HG03039 (cell line): ENCODE data around the gene MLF2.
"Not testable (repeated sequence)": the region's sequence is repeated elsewhere in the genome, so short reads cannot be mapped to it uniquely, and the experiment has no call there.

ENCODE experiments used
- ATAC-seq: cut with Tn5 transposase; IDR thresholded peaks from one replicate; pipeline ENCODE4 v1.9.1; 2021; ENCODE audit warnings: mild to moderate bottlenecking, moderate library complexity; ENCODE audit not compliant: unreplicated experiment

Gene MLF2

DNA sequence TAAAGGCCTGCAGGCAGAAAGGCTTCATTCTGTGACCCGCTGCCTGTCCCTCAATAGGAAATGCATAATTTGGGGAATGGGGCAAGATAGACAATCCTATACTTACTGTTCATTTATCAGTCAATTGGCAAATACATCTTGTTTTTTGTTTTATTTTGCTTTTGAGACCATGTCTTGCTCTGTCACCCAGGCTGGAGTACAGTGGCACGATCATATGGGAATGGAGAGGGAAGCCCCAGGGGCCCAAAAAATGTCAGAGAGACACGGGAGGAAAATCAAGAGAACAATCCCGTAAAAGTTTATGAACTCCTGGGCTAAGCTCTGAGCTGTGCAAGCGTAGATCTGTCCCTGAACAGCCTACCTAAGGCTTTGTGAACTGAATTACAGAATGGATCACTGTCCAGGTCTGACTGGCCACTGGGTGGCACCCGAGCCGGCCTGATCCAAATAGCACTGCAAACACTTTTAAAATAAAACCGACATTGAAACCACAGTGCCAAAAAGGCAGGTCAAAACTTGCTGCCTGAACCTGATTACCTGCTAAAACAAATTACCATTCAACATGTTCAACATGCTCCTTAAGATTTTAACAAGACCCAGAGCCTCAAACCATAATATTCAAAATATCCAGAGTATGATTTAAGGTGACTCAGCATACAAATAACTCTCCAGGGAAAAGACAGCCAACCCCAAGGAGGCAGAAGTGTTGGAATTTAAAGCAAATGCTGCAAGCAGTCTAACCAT lies 17.3 kb downstream of the MLF2 start:
- no peak for ATAC-seq

DNA sequence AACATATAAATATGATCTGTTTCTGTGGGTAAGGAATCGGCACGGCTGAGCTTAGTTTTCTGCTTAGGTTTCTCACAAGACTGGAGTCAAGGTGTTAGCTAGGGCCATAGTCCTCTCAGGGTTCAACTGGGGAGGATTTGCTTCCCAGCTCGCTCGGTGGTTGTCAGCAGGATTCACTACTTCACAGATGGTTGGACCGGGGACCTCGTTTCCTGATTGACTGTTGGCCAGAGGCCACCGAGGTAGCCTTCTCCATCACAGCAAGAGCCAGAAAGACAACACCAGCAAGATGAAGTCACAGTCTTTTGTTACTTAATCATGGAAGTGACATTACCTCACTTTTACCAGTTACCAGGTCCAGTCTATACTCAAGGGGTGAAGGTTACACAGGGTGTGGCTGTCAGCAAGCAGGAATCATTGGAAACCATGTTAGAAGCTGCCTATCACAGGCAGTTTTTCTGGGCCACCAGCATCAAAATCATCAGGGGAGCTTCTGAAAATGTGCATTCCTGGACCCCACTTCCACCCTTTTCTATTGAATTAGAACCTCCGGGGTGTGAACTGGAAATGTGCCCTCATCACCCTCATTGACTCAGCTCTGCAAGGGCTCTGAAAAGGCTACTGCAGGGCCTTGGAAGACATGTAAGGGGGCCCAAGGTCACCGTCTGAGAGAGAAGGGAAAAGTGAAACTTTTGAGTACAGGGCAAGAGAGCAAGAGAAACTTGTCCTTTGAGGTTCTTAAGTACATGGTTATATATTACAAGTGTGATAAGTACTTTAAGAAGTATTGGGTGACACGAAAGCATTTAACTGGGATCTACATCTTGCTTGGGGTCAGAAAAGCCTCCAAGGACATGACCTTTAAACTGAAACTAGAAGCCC lies 18.2 kb downstream of the MLF2 start:
- ATAC-seq: no peak

DNA sequence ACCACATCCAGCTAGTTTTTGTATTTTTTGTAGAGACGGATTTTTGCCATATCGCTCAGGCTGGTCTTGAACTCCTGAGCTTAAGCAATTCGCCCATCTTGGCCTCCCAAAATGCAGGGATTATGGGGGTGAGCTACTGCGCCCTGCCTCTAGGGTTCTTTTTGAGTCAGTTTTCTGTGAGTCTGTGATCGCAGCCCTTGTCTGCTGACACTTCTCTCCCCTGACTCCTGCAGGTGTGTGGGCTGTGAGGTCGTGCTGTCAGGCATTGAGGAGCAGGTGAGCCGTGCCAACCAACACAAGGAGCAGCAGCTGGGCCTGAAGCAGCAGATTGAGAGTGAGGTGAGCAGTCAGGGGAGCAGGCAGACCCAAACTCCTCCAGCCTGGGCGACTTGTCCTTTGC lies 22.8 kb downstream of the MLF2 start:
- no peak for ATAC-seq

DNA sequence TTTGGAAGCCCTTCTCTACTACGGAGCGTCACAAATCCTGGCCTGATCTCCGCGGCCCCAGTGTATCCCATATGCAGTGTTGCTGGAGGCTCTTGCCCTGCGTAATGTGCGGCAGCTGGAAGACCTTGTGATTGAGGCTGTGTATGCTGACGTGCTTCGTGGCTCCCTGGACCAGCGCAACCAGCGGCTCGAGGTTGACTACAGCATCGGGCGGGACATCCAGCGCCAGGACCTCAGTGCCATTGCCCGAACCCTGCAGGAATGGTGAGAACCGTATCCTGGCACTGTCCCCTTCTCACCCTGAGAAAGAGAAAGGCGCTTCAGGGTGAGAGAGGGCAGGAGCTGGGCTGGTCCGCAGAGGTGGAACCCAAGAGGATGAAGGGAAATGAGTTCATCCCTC lies 23.8 kb downstream of the MLF2 start:
- no peak for ATAC-seq

DNA sequence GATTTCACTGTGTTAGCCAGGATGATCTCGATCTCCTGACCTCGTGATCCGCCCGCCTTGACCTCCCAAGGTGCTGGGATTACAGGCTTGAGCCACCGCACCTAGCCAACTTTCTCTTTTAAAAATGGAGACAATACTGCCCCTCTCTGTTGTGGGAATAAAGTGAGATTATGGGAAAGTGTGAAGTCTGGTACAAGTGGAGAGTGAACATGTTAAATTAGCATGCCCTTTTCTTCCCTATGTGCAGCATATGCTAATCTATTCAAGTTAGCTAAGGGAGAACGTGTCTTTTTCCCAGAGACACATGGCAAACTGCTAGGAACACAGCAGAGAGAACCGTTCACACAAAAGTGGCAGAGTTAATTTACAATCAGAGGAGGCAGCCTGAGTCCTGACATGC lies 27.6 kb downstream of the MLF2 start:
- no peak for ATAC-seq

DNA sequence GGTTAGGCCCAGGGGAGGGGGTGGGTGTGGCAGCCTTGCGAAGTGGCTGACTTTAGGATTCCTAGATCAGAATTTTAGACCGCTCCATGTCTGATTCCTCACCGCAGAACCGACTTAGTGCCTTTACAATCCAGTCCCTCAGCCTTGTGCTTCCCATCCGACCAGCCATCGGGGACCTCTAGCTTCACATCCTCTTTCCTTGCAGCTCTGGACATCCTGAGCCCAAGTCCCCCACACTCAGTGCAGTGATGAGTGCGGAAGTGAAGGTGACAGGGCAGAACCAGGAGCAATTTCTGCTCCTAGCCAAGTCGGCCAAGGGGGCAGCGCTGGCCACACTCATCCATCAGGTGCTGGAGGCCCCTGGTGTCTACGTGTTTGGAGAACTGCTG lies 28.5 kb downstream of the MLF2 start:
- ATAC-seq: peak; percentile 8

DNA sequence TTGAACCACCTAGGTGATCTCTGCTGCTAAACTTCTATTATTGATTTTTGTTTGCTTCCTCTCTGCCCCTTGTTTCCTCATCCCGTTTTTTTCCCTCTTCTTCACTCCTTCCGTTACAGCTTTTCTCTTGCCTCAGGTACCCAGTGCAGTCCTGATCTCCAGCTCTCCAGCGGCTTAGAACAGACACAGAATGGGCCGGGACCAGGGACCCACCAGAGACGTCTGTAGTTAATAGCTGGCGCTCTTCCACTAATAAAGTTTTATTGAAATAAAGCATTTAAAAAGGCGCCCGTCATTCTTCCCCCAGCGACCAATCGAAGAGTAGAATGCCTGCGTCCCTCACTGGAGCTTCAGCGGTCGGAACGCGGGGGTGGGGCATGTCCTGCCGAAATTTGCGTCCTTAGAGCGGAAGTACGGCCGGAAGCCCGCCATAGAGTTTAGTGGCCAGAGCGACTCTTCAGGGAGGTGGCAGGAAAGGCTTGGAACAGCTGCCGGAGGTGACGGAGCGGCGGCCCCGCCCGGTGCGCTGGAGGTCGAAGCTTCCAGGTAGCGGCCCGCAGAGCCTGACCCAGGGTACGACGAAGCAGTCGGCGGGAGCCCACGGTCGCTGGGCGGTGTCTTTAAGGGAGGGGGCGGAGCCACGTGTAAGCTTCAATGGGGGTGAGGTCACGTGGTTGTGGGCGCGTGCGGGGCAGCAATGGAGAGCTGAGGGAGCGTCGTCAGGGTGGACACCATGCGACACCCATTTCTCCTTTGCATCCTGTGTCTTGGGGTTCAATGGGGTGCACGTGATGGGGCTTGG lies 29.1 kb downstream of the MLF2 start, which contains the start of gene COPS7A:
TSS of gene COPS7A (plus strand) at position 440 of the 802 bp plus-strand sequence. CDS start 611 bp downstream, outside the sequence.
- peak; percentile 91 for ATAC-seq

DNA sequence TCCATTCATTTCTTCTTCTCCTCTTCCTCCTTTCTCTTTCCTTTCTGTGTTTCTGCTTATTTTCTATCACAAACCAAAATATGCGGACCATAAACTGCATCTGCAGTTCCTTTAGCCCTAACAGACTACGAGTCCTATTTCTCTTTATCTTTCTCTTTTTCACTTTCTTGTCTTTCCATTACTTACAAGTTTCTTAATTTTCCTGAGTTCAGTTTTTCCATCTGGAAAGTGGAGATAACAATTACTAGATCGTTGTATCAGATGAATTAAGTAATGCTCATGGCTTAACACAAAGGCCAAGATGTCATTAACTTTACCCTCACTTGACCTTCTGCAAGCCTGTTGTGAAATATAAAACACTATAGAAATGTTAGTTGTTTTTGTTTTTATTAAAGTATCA lies 30.1 kb downstream of the MLF2 start:
- no peak for ATAC-seq

DNA sequence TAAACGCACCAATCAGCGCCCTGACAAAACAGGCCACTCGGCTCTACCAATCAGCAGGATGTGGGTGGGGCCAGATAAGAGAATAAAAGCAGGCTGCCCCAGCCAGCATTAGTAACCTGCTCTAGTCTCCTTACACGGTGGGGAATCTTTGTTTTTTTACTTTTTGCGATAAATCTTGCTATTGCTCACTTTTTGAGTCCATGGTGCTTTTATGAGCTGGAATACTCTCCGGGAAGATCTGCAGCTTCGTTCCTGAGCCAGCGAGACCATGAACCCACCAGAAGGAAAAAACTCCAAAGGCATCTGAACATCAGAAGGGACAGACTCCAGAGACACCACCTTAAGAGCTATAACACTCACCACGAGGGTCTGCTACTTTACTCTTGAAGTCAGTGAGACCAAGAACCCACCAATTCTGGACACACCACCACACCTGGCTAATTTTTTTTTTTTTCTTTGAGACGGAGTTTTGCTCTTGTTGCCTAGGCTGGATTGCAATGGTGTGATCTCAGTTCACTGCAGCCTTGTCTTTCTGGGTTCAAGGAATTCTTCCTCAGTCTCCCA lies 36.0 kb downstream of the MLF2 start:
- ATAC-seq: no peak

DNA sequence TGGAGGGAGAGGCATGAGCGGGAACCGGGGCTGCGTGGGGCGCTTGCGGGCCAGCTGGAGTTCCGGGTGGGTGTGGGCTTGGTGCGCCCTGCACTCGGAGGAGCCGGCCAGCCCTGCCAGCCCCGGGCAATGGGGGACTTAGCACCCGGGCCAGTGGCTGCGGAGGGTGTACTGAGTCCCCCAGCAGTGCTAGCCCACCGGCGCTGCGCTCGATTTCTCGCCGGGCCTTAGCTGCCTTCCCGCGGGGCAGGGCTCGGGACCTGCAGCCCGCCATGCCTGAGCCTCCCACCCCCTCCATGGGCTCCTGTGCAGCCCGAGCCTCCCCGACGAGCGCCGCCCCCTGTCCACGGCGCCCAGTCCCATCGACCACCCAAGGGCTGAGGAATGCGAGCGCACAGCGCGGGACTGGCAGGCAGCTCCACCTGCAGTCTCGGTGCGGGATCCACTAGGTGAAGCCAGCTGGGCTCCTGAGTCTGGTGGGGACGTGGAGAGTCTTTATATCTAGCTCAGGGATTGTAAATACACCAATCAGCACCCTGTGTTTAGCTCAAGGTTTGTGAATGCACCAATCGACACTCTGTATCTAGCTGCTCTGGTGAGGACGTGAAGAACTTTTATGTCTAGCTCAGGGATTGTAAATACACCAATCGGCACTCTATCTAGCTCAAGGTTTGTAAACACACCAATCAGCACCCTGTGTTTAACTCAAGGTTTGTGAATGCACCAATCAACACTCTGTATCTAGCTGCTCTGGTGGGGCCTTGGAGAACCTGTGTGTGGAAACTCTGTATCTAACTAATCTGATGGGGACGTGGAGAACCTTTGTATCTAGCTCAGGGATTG lies 36.7 kb downstream of the MLF2 start:
- ATAC-seq: not testable (repeated sequence)

DNA sequence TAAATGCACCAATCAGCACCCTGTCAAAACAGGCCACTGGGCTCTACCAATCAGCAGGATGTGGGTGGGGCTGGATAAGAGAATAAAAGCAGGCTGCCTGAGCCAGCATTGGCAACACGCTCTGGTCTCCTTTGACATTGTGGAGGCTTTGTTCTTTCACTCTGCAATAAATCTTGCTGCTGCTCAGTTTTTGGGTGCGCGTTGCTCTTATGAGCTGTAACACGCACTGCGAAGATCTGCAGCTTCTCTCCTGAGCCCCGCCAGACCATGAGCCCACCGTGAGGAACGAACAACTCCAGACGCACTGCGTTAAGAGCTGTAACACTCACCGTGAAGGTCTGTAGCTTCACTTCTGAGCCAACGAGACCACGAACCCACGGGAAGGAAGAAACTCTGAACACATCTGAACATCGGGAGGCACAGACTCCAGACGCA lies 44.0 kb downstream of the MLF2 start:
- no peak for ATAC-seq

DNA sequence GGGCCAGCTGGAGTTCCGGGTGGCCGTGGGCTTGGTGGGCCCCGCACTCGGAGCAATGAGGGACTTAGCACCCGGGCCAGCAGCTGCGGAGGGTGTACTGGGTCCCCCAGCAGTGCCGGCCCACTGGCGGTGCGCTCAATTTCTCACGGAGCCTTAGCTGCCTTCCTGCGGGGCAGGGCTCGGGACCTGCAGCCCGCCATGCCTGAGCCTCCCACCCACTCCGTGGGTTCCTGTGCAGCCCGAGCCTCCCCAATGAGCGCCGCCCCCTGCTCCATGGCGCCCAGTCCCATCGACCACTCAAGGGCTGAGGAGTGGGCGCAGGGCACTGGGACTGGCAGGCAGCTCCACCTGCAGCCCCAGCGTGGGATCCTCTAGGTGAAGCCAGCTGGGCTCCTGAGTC lies 44.6 kb downstream of the MLF2 start:
- not testable (repeated sequence) for ATAC-seq

DNA sequence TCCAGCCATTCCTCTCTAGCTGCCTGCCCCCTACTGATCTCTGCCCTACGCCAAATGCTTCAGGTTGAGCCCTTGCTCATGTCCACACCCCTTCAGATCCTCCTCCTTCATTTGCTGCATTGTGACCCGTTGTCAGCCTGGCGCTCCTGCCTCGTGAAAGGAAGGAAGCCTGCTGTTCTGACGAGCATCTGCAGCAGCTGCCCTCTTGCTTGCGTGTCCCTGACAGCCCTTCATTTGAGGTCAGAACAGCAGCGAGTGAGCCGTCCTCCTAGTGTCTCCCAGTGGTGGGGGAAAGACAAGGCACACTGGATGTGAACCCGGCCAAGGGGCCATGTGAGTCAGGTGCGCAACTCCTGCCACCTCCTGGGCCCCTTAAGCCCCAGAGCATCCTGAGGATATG lies 49.3 kb downstream of the MLF2 start:
- ATAC-seq: no peak

DNA sequence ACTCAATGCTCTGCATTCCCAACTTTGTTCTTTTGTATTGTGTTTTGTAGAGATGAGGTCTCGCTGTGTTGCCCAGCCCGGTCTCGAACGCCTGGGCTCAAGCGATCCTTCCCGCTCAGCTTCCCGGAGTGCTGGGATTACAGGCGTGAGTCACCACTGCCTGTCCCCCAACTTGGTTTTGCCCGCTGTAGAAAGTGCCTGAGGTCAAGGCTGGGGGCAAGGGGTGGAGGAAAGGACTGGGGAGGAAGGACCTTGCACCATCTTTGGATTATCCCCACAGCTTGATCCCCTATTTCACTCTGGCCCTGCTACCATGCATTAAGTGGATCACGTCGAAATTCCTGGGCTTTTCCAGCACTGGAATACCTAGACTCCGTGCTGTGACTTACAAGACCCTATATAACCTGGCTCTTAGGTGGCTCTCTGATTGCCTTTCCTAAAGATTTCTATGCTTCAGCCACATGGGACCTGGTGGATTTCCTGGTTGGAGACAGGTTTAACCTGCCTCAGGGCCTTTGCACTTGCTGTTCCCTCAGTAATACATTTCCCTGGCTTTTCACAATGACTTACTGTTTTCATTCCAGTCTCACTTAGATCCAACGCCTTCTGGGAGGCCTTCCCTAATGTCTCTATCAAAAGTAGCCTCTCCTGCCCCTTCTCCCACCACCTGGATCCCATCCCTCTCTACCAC lies 51.7 kb downstream of the MLF2 start:
- ATAC-seq: no peak

DNA sequence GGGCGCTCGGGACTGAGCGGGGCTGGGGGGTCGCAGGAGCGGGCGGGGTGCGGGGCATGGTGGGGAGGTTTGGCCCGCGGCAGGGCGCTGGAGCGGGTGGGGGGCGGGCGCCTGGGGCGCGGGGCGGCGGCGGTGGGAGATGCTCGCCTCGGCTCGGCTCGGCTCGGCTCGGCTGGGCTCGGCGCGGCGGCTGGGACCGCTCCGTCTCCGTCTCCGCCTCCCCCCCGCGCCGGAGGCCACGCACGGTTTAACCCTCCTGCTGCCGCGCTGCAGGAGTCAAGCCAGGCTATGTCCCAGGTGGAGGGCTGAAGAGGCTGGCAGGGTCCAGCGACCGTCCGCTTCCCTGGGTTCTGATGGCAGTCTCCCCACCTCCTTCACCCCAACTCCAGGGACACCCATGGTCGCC lies 52.3 kb downstream of the MLF2 start, which contains the start of gene PIANP:
TSS of gene PIANP (minus strand) at position 170 of the 406 bp plus-strand sequence. CDS start 2,754 bp downstream, outside the sequence.
- no peak for ATAC-seq

DNA sequence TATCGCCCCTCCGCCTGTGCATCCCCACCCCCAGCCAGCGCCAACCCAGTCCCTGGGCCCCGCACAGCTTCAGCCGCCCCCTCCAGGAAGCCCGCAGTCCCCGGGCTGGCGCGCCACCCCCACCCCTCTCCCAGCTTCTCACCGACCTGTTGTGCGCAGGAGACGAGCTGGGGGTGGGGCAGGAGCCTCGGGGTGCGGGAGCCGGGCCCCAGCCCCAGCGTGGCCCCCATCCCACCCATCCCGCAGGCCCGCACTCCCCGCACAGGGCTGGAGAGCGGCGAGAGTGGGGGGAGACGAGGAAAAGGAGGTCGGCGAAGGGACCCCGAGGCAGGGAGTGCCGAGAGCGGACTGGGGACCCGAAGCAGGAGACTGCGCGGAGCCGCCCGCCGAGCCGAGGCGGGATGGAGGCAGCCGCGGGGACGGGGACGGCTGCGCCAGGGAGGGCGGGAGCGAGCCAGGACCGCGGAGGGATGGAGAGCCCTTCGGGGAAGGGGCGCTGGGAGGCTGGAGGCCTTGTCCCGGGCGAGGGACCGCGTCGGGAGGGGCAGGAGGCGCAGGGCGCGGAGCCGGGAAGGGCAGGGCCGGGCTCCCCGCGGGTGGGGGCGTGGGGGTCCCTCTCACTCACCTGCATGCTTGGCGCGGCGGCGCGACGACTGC lies 52.8 kb downstream of the MLF2 start:
- no peak for ATAC-seq

DNA sequence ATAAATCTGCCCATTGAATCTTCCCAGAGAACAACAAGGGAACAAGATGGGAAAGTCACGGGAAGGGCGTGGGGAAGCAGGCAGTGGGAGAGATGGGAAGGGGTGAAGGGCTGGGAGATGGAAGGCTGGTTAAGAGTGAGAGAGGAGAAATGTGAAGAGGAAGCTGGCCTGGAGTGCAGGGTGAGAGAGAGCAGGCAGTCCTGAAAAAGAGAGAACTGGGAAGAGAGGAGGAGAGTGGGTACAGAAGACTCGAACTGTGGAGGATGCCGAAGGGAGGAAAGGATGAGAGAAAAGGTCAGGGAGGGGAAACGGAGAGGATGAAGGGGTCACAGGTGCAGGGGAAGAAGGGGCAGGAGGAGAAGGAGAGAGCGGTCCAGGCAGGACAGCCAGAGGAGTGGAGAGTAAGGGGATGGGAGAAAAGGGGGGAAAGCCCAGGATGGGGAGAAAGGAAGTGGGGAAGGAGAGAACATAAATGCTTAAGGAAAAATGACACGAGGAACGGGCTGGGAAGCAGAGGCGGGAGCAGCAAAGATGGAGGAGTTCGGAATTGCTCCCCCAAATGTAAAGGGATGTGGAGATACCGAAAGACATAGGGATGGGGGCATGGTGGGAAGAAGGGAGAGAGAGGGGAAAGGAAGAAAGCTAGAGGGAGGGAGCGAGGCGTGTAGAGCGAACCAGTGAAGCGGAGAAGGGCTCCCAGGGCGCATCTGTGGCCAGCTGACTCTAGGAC lies 53.5 kb downstream of the MLF2 start:
- ATAC-seq: no peak
